ENCODE results near the gene RIOK1.

DNA sequence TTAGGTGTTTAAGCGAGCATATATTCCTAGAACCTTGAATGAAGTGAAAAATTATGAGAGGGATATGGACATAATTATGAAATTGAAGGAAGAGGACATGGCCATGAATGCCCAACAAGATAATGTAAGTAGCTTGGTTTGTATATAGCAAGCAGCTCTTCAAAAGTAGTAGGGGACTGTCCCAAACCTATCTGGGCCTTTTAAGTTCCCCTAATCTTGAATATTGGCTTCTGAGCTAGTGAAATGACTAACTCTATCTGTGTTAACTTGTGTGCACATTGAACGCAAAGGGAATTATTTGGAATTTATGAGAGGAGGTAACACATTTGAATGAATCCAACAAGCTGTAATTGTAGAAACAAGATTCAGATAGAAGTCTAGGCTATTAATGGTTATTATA, 21.7 kb downstream of the RIOK1 start:
- TF ChIP-seq, protein P1, sequence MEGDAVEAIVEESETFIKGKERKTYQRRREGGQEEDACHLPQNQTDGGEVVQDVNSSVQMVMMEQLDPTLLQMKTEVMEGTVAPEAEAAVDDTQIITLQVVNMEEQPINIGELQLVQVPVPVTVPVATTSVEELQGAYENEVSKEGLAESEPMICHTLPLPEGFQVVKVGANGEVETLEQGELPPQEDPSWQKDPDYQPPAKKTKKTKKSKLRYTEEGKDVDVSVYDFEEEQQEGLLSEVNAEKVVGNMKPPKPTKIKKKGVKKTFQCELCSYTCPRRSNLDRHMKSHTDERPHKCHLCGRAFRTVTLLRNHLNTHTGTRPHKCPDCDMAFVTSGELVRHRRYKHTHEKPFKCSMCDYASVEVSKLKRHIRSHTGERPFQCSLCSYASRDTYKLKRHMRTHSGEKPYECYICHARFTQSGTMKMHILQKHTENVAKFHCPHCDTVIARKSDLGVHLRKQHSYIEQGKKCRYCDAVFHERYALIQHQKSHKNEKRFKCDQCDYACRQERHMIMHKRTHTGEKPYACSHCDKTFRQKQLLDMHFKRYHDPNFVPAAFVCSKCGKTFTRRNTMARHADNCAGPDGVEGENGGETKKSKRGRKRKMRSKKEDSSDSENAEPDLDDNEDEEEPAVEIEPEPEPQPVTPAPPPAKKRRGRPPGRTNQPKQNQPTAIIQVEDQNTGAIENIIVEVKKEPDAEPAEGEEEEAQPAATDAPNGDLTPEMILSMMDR (IDR thresholded peaks at IDR 0.05) = no peak
- TF ChIP-seq POLR2A (IDR thresholded peaks at IDR 0.05) = no peak
